AG09309 (cell line): ENCODE data around the gene YKT6.
"Not testable (repeated sequence)": the region's sequence is repeated elsewhere in the genome, so short reads cannot be mapped to it uniquely, and the experiment has no call there.

ENCODE experiments used
- DNase-seq: peaks from one replicate; pipeline ENCODE4 v3.0.0-alpha.2; 2010; ENCODE audit warnings: low read depth
- H3K4me3 ChIP-seq: 2 replicates; pipeline ENCODE4 v1.5.1; 2011; ENCODE audit warnings: mild to moderate bottlenecking, low read depth, low read length, moderate library complexity; ENCODE audit not compliant: control insufficient read depth
- CTCF ChIP-seq: IDR thresholded peaks from 2 replicates; pipeline ENCODE4 v1.5.1; 2011; ENCODE audit warnings: mild to moderate bottlenecking, low read depth, low read length, inconsistent platforms; ENCODE audit not compliant: insufficient read depth, control insufficient read depth; ENCODE audit errors: missing control alignments

The YKT6 gene

GRCh38 chr7:44172352-44172751 lies 28.4 kb upstream of the YKT6 start:
- H3K4me3 ChIP-seq, result no peak overlapping the region
- no peak for TF ChIP-seq CTCF
- DNase-seq, result no peak

GRCh38 chr7:44172803-44173424 lies 27.9 kb upstream of the YKT6 start:
- TF ChIP-seq CTCF, result no peak
- no peak for DNase-seq
- H3K4me3 ChIP-seq, result no peak overlapping the region

- no peak overlapping the region for H3K4me3 ChIP-seq
- no peak for TF ChIP-seq CTCF
- no peak for DNase-seq
These were observed 26.7 kb upstream of the YKT6 start for GRCh38 chr7:44173911-44174693.

DNA sequence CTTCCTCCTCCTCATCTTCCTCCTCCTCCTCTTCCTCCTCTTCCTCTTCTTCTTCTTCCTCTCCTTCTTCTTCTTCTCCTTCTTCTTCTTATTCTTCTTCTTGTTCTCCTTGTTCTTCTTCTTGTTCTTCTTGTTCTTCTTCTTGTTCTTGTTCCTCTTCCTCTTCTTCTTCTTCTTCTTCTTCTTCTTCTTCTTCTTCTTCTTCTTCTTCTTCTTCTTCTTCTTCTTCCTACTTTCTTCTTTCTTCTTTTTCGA lies 26.2 kb upstream of the YKT6 start:
- DNase-seq, H3K4me3 ChIP-seq: not testable (repeated sequence)

DNA sequence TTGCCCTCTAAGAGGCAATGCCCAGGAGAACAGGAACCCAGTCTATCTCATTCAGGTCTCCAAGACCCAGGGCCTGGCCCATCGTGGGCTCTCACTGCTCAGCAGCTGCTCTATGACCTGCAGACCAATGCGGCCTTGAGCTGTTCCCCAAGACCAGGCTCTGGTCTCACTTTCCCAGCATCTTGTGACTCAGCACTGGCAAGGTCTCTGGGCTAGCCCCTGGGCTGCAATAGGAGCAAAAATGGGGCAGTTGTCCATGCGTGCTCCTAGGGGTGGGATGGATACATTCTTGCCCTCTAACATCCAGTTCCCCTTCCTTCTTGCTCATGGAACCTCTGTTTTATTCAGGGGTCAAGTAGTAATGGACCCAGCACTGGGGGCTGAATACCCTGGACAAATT lies 25.0 kb upstream of the YKT6 start:
- no peak overlapping the region for H3K4me3 ChIP-seq
- no peak for TF ChIP-seq CTCF
- no peak for DNase-seq

GRCh38 chr7:44176486-44176885 lies 24.3 kb upstream of the YKT6 start:
- H3K4me3 ChIP-seq, result no peak overlapping the region
- no peak for DNase-seq
- no peak for TF ChIP-seq CTCF

GRCh38 chr7:44177570-44178131 lies 23.1 kb upstream of the YKT6 start:
- TF ChIP-seq CTCF, result no peak
- DNase-seq, result no peak

More at GRCh38 chr7:44177570-44178131, 23.1 kb upstream of the YKT6 start:
- H3K4me3 ChIP-seq, result no peak overlapping the region
